Measurements from ENCODE around the gene FN1. TPM values are rescaled to one million over a fixed set of nuclear protein-coding genes. Genes with fewer than 3 reads are reported as not detected.

Gene FN1
- total and polyA plus RNA-seq, 4 donors = 339 to 1,753 (median 934) TPM

- 68 to 84% methylated on average over 3 of the region's 3 CpGs for WGBS, 2 donors
- Histone ChIP-seq H3K9ac (ENCODE audit: insufficient read depth in 1 of 2, low read length in 2 of 2) (no peak overlapping the region), H3K4me1 (ENCODE audit: control insufficient read depth in 5 of 5, insufficient read depth in 5 of 5, low read length in 5 of 5) (peaks cover 0 to 13% (median 5%) of the 10 kb centered on the region in 5 donors), H3K27me3 (ENCODE audit: control insufficient read depth in 3 of 3, insufficient read depth in 3 of 3, low read length in 2 of 3) (no peaks in the 10 kb centered on the region), H3K4me3 (no peak overlapping the region), H3K9me3 (ENCODE audit: control insufficient read depth in 4 of 4, insufficient read depth in 3 of 4, low read length in 3 of 4) (no peaks in the 10 kb centered on the region), H3K27ac (ENCODE audit: low read depth in 1 of 2, low read length in 1 of 2) (no peak overlapping the region), H3K36me3 (ENCODE audit: control insufficient read depth in 4 of 4, insufficient read depth in 4 of 4, low read length in 4 of 4) (peaks cover 4 to 66% (median 32%) of the 10 kb centered on the region in 4 donors)
- ATAC-seq (ENCODE audit: insufficient read depth, low FRiP score) = no peak
- DNase-seq = no peak
- no peak for TF ChIP-seq CTCF (IDR thresholded peaks at IDR 0.05; ENCODE audit: control extremely low read depth, extremely low read depth)
These were observed 16.8 kb downstream of the FN1 start for GRCh38 chr2:215419113-215419512.

- no peaks in the 10 kb centered on the region for H3K9me3 ChIP-seq (ENCODE audit: control insufficient read depth in 4 of 4, insufficient read depth in 3 of 4, low read length in 3 of 4)
- 60 to 74% methylated on average over 3 of the region's 3 CpGs for WGBS, 2 donors
- TF ChIP-seq CTCF (IDR thresholded peaks at IDR 0.05; ENCODE audit: control extremely low read depth, extremely low read depth) = no peak
- no peaks in the 10 kb centered on the region for H3K27me3 ChIP-seq (ENCODE audit: control insufficient read depth in 3 of 3, insufficient read depth in 3 of 3, low read length in 2 of 3)
- H3K27ac ChIP-seq (ENCODE audit: low read depth in 1 of 2, low read length in 1 of 2) = no peak overlapping the region
- H3K4me1 ChIP-seq (ENCODE audit: control insufficient read depth in 5 of 5, insufficient read depth in 5 of 5, low read length in 5 of 5) = peaks cover 0 to 11% (median 5%) of the 10 kb centered on the region in 5 donors
- ATAC-seq (ENCODE audit: insufficient read depth, low FRiP score) (peak; percentile 62), DNase-seq (no peak)
- H3K9ac ChIP-seq (ENCODE audit: insufficient read depth in 1 of 2, low read length in 2 of 2) = no peak overlapping the region
- no peak overlapping the region for H3K4me3 ChIP-seq
- H3K36me3 ChIP-seq (ENCODE audit: control insufficient read depth in 4 of 4, insufficient read depth in 4 of 4, low read length in 4 of 4) = peaks cover 1 to 67% (median 31%) of the 10 kb centered on the region in 4 donors
These were observed 17.6 kb downstream of the FN1 start for GRCh38 chr2:215418064-215418963.

GRCh38 chr2:215417400-215417951 is 18.4 kb downstream of the FN1 start:
- no peak for TF ChIP-seq CTCF (IDR thresholded peaks at IDR 0.05; ENCODE audit: control extremely low read depth, extremely low read depth)
- Histone ChIP-seq H3K9me3 (ENCODE audit: control insufficient read depth in 4 of 4, insufficient read depth in 3 of 4, low read length in 3 of 4) (no peaks in the 10 kb centered on the region), H3K4me3 (no peak overlapping the region), H3K36me3 (ENCODE audit: control insufficient read depth in 4 of 4, insufficient read depth in 4 of 4, low read length in 4 of 4) (peaks cover 1 to 68% (median 31%) of the 10 kb centered on the region in 4 donors), H3K27me3 (ENCODE audit: control insufficient read depth in 3 of 3, insufficient read depth in 3 of 3, low read length in 2 of 3) (no peaks in the 10 kb centered on the region), H3K9ac (ENCODE audit: insufficient read depth in 1 of 2, low read length in 2 of 2) (no peak overlapping the region), H3K27ac (ENCODE audit: low read depth in 1 of 2, low read length in 1 of 2) (peak overlapping the region in 1 of 2 donors; percentile 60), H3K4me1 (ENCODE audit: control insufficient read depth in 5 of 5, insufficient read depth in 5 of 5, low read length in 5 of 5) (peaks cover 0 to 11% (median 5%) of the 10 kb centered on the region in 5 donors)
- 56 to 70% methylated on average over 4 of the region's 4 CpGs for WGBS, 2 donors
- DNase-seq (no peak), ATAC-seq (ENCODE audit: insufficient read depth, low FRiP score) (no peak)
